Activated gamma-delta T cell (primary cell): Measurements from ENCODE around the gene ULK3.

Source experiments
- DNase-seq: peaks from one replicate; lab custom pipeline; 2025; lab: John Stamatoyannopoulos, UW

The ULK3 gene

GRCh38 chr15:74867466-74868038, 24.6 kb upstream of the ULK3 start:
- no peak for DNase-seq

GRCh38 chr15:74866090-74866489, 23.1 kb upstream of the ULK3 start:
- DNase-seq, result no peak

GRCh38 chr15:74865316-74865715, 22.4 kb upstream of the ULK3 start:
- DNase-seq, result no peak

GRCh38 chr15:74864296-74864695, 21.3 kb upstream of the ULK3 start:
- DNase-seq, result no peak

GRCh38 chr15:74863239-74864056, 20.5 kb upstream of the ULK3 start:
- no peak for DNase-seq

- no peak for DNase-seq
Observed at GRCh38 chr15:74858369-74858740, 15.4 kb upstream of the ULK3 start.

GRCh38 chr15:74857671-74858368, 14.9 kb upstream of the ULK3 start:
- no peak for DNase-seq

GRCh38 chr15:74857082-74857655, 14.2 kb upstream of the ULK3 start:
- no peak for DNase-seq

- no peak for DNase-seq
Observed at GRCh38 chr15:74856537-74856936, 13.6 kb upstream of the ULK3 start.

- DNase-seq, result no peak
Observed at GRCh38 chr15:74855857-74856256, 12.9 kb upstream of the ULK3 start.

- DNase-seq, result no peak
Observed at GRCh38 chr15:74854453-74855022, 11.6 kb upstream of the ULK3 start.

GRCh38 chr15:74851960-74852359, 9.0 kb upstream of the ULK3 start:
- no peak for DNase-seq

GRCh38 chr15:74850393-74850792, 7.4 kb upstream of the ULK3 start:
- DNase-seq, result no peak

- no peak for DNase-seq
Observed at GRCh38 chr15:74847432-74847831, 4.5 kb upstream of the ULK3 start.

GRCh38 chr15:74845581-74845980, 2.6 kb upstream of the ULK3 start:
- DNase-seq, result no peak

- DNase-seq, result no peak
Observed at GRCh38 chr15:74845208-74845568, 2.2 kb upstream of the ULK3 start.

GRCh38 chr15:74844319-74845207, 1.6 kb upstream of the ULK3 start:
- no peak for DNase-seq

- DNase-seq, result no peak
Observed at GRCh38 chr15:74843891-74844299, 939 bp upstream of the ULK3 start.

GRCh38 chr15:74843445-74843828, 481 bp upstream of the ULK3 start:
- no peak for DNase-seq

GRCh38 chr15:74841891-74842373, 1.0 kb downstream of the ULK3 start:
- DNase-seq, result no peak
